Measurements from ENCODE around the gene FDX2.

The FDX2 gene

GRCh38 chr19:10260141-10260584 is 55.7 kb downstream of the FDX2 start:
- no peak for TF ChIP-seq CTCF (IDR thresholded peaks at IDR 0.05)
- Histone ChIP-seq H3K36me3 (peaks cover 7% of the 10 kb centered on the region), H3K27me3 (no peaks in the 10 kb centered on the region), H3K9me3 (no peaks in the 10 kb centered on the region), H3K4me3 (ENCODE audit: low read depth in 1 of 2, low read length in 1 of 2) (no peak overlapping the region), H3K27ac (no peak overlapping the region), H3K4me1 (ENCODE audit: control insufficient read depth in 1 of 2, insufficient read depth in 1 of 2, low read depth in 1 of 2, low read length in 1 of 2) (peaks cover 0 to 5% of the 10 kb centered on the region in 2 experiments)

Data from neutrophil (primary cell).